Erythroblast (primary cell): Measurements from ENCODE around the gene FAM161A.
"Not testable (repeated sequence)": the region's sequence is repeated elsewhere in the genome, so short reads cannot be mapped to it uniquely, and the experiment has no call there.

Experiments used
- DNase-seq, 2 experiments: peaks; one replicate each; lab custom pipeline; 2025; lab: John Stamatoyannopoulos, UW
- GATA1 ChIP-seq: IDR thresholded peaks from 2 replicates; pipeline ENCODE4 v1.6.1; 2011; ENCODE audit warnings: low read depth, mild to moderate bottlenecking, control low read depth, low read length, moderate library complexity
- POLR2A ChIP-seq: IDR thresholded peaks from 2 replicates; pipeline ENCODE4 v1.6.1; 2011; ENCODE audit warnings: mild to moderate bottlenecking, low read length

The FAM161A gene

GRCh38 chr2:61814539-61815160 is 39.2 kb downstream of the FAM161A start:
- no peak for TF ChIP-seq GATA1
- no peak for TF ChIP-seq POLR2A

DNA sequence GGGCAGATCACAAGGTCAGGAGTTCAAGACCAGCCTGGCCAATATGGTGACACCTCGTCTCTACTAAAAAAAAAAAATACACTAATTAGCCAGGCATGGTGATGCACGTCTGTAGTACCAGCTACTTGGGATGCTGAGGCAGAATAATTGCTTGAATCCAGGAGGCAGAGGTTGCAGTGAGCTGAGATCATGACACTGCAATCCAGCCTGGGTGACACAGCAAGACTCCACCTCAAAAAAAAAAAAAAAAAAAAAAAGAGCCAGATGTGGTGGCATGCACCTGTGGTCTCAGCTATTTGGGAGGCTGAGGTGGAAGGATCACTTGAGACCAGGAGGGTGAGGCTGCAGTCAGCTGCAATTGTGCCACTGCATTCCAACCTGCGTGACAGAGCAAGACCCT is 40.5 kb downstream of the FAM161A start:
- DNase-seq = peak in 1 of 2 experiments; percentile 24

More at GRCh38 chr2:61814539-61815160, 39.2 kb downstream of the FAM161A start:
- no peak for DNase-seq

- TF ChIP-seq GATA1 = no peak
- no peak for TF ChIP-seq POLR2A
- DNase-seq = no peak
These were observed 42.0 kb downstream of the FAM161A start for GRCh38 chr2:61811821-61812220.

DNA sequence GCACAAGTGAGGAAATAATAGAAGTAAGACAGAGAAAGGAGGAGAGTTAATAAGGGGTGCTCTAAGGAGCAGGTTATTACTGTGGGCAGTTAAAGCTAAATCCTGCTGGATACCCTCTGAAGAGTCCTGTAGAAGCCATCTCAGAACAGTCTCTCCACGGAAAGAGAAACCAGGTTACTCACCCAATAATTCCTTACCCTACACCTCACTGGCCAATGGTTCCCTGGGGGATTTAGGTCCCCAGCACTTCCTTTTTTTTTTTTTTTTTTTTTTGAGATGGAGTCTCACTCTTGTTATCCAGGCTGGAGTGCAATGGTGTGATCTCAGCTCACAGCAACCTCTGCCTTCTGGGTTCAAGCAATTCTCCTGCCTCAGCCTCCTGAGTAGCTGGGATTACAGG is 43.7 kb downstream of the FAM161A start:
- DNase-seq = not testable (repeated sequence)

DNA sequence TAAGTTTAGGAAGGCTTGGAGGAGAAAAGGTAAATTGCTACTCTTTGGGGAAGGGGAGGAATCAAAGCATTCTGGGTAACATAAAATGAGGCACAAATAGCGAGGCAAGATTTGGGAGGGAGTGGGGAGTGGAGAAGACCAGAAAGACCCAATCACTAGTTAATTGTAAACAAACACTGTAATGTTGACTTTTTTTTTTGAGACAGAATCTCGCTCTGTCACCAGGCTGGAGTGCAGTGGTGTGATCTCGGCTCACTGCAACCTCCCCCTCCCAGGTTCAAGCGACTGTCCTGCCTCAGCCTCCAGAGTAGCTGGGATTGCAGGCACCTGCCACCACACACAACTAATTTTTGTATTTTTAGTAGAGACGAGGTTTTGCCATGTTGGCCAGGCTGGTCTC is 45.2 kb downstream of the FAM161A start:
- DNase-seq = not testable (repeated sequence)

- no peak for DNase-seq
- TF ChIP-seq POLR2A = no peak
- no peak for TF ChIP-seq GATA1
These were observed 46.7 kb downstream of the FAM161A start for GRCh38 chr2:61807036-61807757.

DNA sequence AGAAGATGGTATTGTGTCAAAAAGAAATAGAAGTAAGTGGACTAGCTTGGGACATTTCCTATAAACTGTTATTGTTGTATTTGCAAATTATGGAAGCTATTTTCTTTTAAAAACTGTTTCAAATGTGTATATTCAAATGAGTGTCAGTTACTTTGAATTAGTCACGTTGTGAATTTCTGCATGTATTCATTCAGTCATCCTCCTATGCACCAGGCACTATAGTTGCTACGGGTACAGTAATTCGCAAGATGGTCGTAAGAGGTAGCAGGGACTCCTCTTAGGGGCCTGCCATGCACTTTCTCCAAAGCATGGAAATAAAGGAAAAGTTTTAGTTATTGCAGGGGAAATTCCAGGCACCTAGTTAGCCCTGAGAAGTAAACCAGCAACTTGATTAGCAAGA is 51.3 kb downstream of the FAM161A start:
- no peak for DNase-seq
- TF ChIP-seq POLR2A = no peak
- no peak for TF ChIP-seq GATA1

- TF ChIP-seq GATA1 (no peak), POLR2A (no peak)
- DNase-seq = no peak
These were observed 54.8 kb downstream of the FAM161A start for GRCh38 chr2:61799099-61799498.

- not testable (repeated sequence) for DNase-seq
These were observed 56.4 kb downstream of the FAM161A start for GRCh38 chr2:61797446-61797845.

GRCh38 chr2:61795408-61795807 is 58.5 kb downstream of the FAM161A start:
- no peak for TF ChIP-seq POLR2A
- no peak for TF ChIP-seq GATA1
- no peak for DNase-seq

- TF ChIP-seq GATA1 (no peak), POLR2A (no peak)
- peak; percentile 68 to 75 for DNase-seq
These were observed 60.4 kb downstream of the FAM161A start for GRCh38 chr2:61793389-61793836.

DNA sequence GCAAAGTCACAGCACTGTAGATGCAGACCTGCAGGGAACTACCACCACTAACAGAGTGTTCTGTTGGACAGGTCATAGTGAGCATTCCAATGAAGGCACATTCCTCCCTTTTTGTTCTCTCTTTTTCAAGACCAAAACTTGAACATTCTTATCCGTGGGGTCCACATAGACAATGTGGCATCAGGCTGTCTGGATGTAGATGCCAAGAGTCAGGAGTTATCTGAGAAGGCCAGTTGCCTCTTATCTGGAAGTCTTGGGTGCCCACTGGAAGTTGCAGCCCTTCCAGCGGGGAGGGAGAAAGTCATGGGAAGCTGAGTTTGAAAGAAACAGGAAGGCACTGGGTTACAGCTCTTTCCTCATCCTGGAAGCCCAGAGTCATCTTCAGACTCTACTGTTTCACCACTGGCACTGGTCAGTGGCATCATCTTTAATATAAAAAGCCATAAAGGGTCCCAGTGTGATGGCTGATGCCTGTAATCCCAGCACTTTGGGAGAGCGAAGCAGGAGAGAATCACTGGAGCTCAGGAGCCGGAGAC is 61.4 kb downstream of the FAM161A start:
- no peak for TF ChIP-seq GATA1
- peak; percentile 19 to 57 for DNase-seq

- DNase-seq = no peak
- TF ChIP-seq GATA1 (no peak), POLR2A (no peak)
These were observed 63.9 kb downstream of the FAM161A start for GRCh38 chr2:61789807-61790602.

- no peak for TF ChIP-seq POLR2A
- TF ChIP-seq GATA1 = no peak
- no peak for DNase-seq
These were observed 65.8 kb downstream of the FAM161A start for GRCh38 chr2:61787941-61788563.
